GM18868 (cell line): Measurements from ENCODE around the gene DNAJB1.
"Not testable (repeated sequence)": the region's sequence is repeated elsewhere in the genome, so short reads cannot be mapped to it uniquely, and the experiment has no call there.

Experiments
- ATAC-seq: cut with Tn5 transposase; IDR thresholded peaks from one replicate; pipeline ENCODE4 v1.9.1; 2021; ENCODE audit warnings: mild to moderate bottlenecking, moderate library complexity; ENCODE audit not compliant: unreplicated experiment

Gene DNAJB1

GRCh38 chr19:14525729-14526128 lies 7.5 kb upstream of the DNAJB1 start:
- no peak for ATAC-seq

GRCh38 chr19:14520543-14520942 lies 2.3 kb upstream of the DNAJB1 start:
- ATAC-seq = no peak

GRCh38 chr19:14519860-14520407 lies 1.7 kb upstream of the DNAJB1 start:
- ATAC-seq = no peak

- no peak for ATAC-seq
Observed at GRCh38 chr19:14519245-14519859, 1.2 kb upstream of the DNAJB1 start.

DNA sequence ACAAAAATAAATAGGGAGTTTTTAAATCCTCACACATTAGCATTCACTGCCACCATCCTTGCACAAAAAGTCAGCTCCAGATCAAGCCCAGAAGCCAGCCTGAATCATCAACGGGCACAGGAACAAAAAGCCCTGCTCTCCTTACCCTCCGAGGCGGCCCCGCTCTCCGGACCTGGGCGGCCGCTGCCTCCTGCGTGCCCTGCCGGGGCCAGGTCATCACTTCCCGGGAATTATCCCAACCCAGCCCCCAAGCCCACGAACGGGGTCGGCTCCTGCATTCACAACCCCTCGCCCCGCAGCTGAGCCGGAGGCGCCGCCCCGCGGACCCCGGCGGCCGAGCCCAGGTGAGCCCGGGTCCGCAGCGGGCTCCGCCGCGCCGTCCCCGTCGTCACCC lies 754 bp downstream of the DNAJB1 start:
- no peak for ATAC-seq

- no peak for ATAC-seq
Observed at GRCh38 chr19:14516746-14517438, 1.3 kb downstream of the DNAJB1 start.

- ATAC-seq = no peak
Observed at GRCh38 chr19:14516048-14516534, 2.1 kb downstream of the DNAJB1 start.

- ATAC-seq = no peak
Observed at GRCh38 chr19:14515501-14516047, 2.6 kb downstream of the DNAJB1 start.

- no peak for ATAC-seq
Observed at GRCh38 chr19:14514215-14514863, 3.9 kb downstream of the DNAJB1 start.

DNA sequence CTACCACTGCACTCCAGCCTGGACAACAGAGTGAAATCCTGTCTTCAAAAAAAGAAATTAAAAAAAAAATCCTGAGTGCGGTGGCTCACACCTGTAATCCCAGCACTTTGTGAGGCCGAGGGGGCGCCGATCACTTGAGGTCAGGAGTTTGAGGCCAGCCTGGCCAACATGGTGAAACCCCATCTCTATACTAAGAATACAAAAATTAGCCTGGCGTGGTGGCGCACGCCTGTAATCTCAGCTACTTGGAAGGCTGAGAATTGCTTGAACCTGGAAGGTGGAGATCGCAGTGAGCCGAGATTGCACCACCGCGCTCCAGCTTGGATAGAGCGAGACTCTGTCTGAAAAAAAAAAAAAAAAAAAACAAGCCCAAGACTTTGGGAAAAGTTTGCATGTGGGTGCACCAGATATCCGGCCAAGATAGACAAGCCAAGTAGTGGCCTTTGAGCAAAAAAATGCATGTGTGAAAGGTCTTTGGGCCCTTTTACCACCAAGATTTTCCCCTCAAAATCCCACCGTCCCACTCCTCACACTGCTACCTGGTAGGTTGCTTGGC lies 5.7 kb downstream of the DNAJB1 start:
- ATAC-seq = no peak

GRCh38 chr19:14511229-14511593 lies 7.0 kb downstream of the DNAJB1 start:
- no peak for ATAC-seq

- no peak for ATAC-seq
Observed at GRCh38 chr19:14510311-14511228, 7.6 kb downstream of the DNAJB1 start.

- ATAC-seq = no peak
Observed at GRCh38 chr19:14507704-14508542, 10.3 kb downstream of the DNAJB1 start.

- ATAC-seq = no peak
Observed at GRCh38 chr19:14505488-14506239, 12.5 kb downstream of the DNAJB1 start.

- ATAC-seq = not testable (repeated sequence)
Observed at GRCh38 chr19:14504575-14504974, 13.6 kb downstream of the DNAJB1 start.

DNA sequence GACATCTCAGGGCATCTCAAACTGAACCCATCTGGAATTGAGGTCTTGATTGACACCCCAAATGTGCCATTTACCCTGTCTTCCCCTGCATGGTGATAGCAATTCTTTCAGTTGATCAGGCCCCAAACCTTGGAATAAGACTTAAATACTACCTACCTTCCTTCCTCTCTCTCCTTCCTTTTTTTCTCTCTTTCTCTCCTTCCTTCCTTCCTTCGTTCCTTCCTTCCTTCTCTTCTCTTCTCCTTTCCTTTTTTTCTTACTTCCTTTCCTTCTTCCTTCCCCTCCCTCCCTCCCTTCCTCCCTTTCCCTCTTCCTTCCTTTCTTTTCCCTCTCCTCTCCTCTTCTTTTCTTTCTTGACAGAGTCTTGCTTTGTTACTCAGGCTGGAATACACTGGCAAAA lies 14.9 kb downstream of the DNAJB1 start:
- ATAC-seq = no peak

GRCh38 chr19:14502334-14503092 lies 15.7 kb downstream of the DNAJB1 start:
- ATAC-seq = no peak
